HL-60 (cell line): ENCODE data around the gene FBXO36.

Experiments
- DNase-seq, 2 experiments: peaks; one replicate each; pipeline ENCODE4 v3.0.0-alpha.2; 2010 to 2020; ENCODE audit warnings: low read depth in 1 of 2, low spot score in 1 of 2
- H3K27ac ChIP-seq: fragments of 250-450 bp; sonication (Bioruptor Pico); replicated peaks from 2 replicates; pipeline ENCODE4 v1.5.1; 2020; ENCODE audit warnings: mild to moderate bottlenecking, moderate library complexity
- H3K27me3 ChIP-seq: fragments of 250-450 bp; sonication (Bioruptor Pico); 2 replicates; pipeline ENCODE4 v1.5.1; 2021; ENCODE audit warnings: mild to moderate bottlenecking, moderate library complexity; ENCODE audit not compliant: insufficient read depth, poor library complexity, severe bottlenecking
- H3K4me3 ChIP-seq: replicated peaks from 2 replicates; pipeline ENCODE4 v1.5.1; 2011; ENCODE audit warnings: mild to moderate bottlenecking, control low read depth, low read length; ENCODE audit not compliant: insufficient read depth
- GABPA ChIP-seq: IDR thresholded peaks from 2 replicates; pipeline ENCODE4 v1.6.1; 2012; ENCODE audit warnings: low read depth
- POLR2AphosphoS5 ChIP-seq: IDR thresholded peaks from 2 replicates; pipeline ENCODE4 v1.6.1; 2012; ENCODE audit warnings: low read depth
- SPI1 ChIP-seq: IDR thresholded peaks from 2 replicates; pipeline ENCODE4 v1.6.1; 2012; ENCODE audit warnings: low read depth, mild to moderate bottlenecking, borderline replicate concordance
- long read RNA-seq: library from polyadenylated mRNA; unstranded; transcript quantifications from one replicate; pipeline ENCODE4 v2.0.0, GENCODE V29; 2020
- TF ChIP-seq, protein P1 (sequence below): IDR thresholded peaks from 2 replicates; pipeline ENCODE4 v1.6.1; 2012; ENCODE audit warnings: low read depth; ENCODE audit not compliant: insufficient replicate concordance
- TF ChIP-seq, protein P2 (sequence below): IDR thresholded peaks from one replicate; pipeline ENCODE4 v1.5.1; 2011; ENCODE audit warnings: low read length, control low read depth, inconsistent platforms; ENCODE audit not compliant: insufficient read depth

The FBXO36 gene, protein sequence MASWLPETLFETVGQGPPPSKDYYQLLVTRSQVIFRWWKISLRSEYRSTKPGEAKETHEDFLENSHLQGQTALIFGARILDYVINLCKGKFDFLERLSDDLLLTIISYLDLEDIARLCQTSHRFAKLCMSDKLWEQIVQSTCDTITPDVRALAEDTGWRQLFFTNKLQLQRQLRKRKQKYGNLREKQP
- long read RNA-seq, transcript FBXO36-201 (4 exons, 2,810 nt), result major isoform, 14 of 20 reads
- long read RNA-seq, partial matches to known transcripts, result 0 of 20 reads
- long read RNA-seq, other reads (novel, unspliced or antisense), result 6 of 20 reads

DNA sequence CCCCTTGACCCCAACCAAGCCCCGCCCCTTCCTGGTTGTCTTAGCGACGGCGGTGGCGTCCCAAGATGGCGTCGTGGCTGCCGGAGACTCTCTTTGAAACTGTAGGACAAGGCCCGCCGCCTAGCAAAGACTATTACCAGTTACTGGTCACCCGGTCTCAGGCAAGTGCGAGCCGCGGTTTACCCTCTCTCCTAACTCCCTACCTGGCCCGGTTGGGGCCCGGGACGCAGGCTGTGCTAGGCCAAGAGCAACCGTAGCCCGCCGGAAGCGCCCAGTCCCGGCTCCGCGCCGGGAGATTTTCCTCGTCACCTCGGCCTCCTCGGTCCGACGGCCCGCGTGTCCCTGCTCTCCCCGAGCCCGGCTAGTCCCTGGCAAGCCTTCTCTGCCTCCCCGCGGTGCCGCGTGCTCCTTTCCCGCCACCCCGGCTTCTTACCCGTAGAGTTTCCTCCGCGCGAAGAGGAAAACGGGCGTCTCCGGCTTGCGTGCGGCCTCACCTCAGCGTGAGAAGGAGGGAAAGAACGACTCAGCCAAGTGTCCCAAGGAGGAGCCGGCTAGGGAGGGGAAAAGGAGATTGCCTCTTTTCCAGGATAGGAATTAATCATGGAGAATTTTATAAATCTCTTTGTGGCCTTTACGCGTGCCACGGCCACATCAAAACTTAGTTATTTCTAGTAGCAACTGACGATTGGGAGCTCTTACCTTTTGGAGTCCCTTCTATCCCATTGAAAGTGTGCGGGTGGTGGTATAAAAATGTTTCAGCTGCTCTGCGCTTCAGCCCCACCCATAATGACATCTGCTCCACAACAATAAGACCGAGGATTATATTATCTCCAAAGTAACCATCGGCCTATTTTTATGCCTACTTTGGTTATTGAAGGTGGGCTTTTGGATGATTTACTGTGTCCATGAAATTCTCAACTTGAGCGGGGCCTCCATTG lies at the start of gene FBXO36:
TSS of gene FBXO36 (plus strand) at position 55 of the 938 bp plus-strand sequence. CDS start at position 66, 11 bp downstream.
- DNase-seq, result peak; percentile 46 to 88
- no peaks in the 10 kb centered on the region for H3K27me3 ChIP-seq
- peak within 1 kb of the TSS; percentile 98 for H3K27ac ChIP-seq
- peak within 1 kb of the TSS; percentile 96 for H3K4me3 ChIP-seq
- TF ChIP-seq POLR2AphosphoS5, result peak; percentile 47; the same call in 1 of the 2 replicates
- TF ChIP-seq SPI1, result no peak
- TF ChIP-seq, protein P1, sequence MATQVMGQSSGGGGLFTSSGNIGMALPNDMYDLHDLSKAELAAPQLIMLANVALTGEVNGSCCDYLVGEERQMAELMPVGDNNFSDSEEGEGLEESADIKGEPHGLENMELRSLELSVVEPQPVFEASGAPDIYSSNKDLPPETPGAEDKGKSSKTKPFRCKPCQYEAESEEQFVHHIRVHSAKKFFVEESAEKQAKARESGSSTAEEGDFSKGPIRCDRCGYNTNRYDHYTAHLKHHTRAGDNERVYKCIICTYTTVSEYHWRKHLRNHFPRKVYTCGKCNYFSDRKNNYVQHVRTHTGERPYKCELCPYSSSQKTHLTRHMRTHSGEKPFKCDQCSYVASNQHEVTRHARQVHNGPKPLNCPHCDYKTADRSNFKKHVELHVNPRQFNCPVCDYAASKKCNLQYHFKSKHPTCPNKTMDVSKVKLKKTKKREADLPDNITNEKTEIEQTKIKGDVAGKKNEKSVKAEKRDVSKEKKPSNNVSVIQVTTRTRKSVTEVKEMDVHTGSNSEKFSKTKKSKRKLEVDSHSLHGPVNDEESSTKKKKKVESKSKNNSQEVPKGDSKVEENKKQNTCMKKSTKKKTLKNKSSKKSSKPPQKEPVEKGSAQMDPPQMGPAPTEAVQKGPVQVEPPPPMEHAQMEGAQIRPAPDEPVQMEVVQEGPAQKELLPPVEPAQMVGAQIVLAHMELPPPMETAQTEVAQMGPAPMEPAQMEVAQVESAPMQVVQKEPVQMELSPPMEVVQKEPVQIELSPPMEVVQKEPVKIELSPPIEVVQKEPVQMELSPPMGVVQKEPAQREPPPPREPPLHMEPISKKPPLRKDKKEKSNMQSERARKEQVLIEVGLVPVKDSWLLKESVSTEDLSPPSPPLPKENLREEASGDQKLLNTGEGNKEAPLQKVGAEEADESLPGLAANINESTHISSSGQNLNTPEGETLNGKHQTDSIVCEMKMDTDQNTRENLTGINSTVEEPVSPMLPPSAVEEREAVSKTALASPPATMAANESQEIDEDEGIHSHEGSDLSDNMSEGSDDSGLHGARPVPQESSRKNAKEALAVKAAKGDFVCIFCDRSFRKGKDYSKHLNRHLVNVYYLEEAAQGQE, result no peak
- TF ChIP-seq GABPA, result no peak; the same call in 1 of the 2 replicates
- TF ChIP-seq, protein P2, sequence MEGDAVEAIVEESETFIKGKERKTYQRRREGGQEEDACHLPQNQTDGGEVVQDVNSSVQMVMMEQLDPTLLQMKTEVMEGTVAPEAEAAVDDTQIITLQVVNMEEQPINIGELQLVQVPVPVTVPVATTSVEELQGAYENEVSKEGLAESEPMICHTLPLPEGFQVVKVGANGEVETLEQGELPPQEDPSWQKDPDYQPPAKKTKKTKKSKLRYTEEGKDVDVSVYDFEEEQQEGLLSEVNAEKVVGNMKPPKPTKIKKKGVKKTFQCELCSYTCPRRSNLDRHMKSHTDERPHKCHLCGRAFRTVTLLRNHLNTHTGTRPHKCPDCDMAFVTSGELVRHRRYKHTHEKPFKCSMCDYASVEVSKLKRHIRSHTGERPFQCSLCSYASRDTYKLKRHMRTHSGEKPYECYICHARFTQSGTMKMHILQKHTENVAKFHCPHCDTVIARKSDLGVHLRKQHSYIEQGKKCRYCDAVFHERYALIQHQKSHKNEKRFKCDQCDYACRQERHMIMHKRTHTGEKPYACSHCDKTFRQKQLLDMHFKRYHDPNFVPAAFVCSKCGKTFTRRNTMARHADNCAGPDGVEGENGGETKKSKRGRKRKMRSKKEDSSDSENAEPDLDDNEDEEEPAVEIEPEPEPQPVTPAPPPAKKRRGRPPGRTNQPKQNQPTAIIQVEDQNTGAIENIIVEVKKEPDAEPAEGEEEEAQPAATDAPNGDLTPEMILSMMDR, result no peak

DNA sequence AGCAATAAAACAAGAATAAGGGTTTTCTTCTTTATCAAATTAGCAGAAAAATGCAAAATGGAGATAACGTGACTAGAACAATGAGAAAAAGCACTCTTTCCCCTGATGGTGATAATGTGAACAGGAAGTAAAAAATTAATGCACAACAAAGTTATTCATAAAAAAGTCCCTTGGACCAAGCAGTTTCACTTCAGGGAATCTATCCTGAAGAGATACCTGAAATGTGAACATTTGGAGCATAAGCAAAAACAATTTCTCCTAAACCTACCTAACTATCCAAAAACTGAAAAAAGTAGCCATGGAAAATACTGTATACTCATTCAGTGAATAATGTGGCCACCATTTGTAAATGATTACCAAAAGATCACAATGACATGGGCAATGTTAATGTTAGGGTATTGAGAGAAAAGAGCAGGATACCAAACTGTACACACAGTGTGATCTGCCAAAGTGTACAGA lies 49.2 kb upstream of the FBXO36 start:
- no peak for DNase-seq
- Histone ChIP-seq H3K4me3 (no peak overlapping the region), H3K27ac (no peak overlapping the region), H3K27me3 (no peaks in the 10 kb centered on the region)
- TF ChIP-seq GABPA (no peak), SPI1 (no peak), POLR2AphosphoS5 (no peak)
- TF ChIP-seq, protein P1, result no peak
- TF ChIP-seq, protein P2, result no peak

DNA sequence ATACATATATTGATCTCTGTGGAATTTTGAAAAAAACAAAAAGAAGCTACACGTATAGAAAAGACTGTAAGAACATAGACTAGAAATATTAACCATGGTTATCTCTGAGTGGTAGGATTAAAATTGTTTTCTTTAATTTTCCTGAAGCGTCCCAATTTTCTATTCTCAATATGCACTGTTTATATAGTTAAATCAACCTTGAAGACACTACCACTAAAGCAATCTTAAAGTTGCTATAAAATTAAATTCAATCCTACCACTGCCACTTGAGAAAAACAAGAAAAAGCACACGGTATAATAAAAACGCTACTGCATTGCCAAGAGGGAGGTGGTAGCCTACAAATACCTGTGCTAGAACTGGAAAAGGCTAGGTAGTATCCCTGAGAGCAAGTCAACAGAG lies 47.7 kb upstream of the FBXO36 start:
- no peak for DNase-seq
- Histone ChIP-seq H3K4me3 (no peak overlapping the region), H3K27me3 (no peaks in the 10 kb centered on the region), H3K27ac (no peak overlapping the region)
- TF ChIP-seq, protein P2, result no peak
- TF ChIP-seq, protein P1, result no peak
- no peak for TF ChIP-seq POLR2AphosphoS5
- no peak for TF ChIP-seq GABPA
- TF ChIP-seq SPI1, result no peak
